Pulmonary artery endothelial cell (primary cell): ENCODE results near the gene PTPRCAP. TPM values are rescaled to one million over a fixed set of nuclear protein-coding genes. Genes with fewer than 3 reads are reported as not detected.
A peak's percentile ranks its signal among the peaks of the same experiment; 100 is the strongest.
"Not testable (repeated sequence)": the region's sequence is repeated elsewhere in the genome, so short reads cannot be mapped to it uniquely, and the experiment has no call there.

Experiments used
- DNase-seq: peaks from one replicate; pipeline ENCODE4 v3.0.0-alpha.2; 2011; ENCODE audit warnings: low read depth, low spot score
- total RNA-seq: library from RNA; depleted of rRNA; stranded (reverse); fragments of >200 nt; gene quantifications from 2 replicates; pipeline ENCODE4 v1.2.3, GENCODE V29; 2014

PTPRCAP gene
- total RNA-seq, 1 donor from 2014 or later, result 0.40 TPM

DNA sequence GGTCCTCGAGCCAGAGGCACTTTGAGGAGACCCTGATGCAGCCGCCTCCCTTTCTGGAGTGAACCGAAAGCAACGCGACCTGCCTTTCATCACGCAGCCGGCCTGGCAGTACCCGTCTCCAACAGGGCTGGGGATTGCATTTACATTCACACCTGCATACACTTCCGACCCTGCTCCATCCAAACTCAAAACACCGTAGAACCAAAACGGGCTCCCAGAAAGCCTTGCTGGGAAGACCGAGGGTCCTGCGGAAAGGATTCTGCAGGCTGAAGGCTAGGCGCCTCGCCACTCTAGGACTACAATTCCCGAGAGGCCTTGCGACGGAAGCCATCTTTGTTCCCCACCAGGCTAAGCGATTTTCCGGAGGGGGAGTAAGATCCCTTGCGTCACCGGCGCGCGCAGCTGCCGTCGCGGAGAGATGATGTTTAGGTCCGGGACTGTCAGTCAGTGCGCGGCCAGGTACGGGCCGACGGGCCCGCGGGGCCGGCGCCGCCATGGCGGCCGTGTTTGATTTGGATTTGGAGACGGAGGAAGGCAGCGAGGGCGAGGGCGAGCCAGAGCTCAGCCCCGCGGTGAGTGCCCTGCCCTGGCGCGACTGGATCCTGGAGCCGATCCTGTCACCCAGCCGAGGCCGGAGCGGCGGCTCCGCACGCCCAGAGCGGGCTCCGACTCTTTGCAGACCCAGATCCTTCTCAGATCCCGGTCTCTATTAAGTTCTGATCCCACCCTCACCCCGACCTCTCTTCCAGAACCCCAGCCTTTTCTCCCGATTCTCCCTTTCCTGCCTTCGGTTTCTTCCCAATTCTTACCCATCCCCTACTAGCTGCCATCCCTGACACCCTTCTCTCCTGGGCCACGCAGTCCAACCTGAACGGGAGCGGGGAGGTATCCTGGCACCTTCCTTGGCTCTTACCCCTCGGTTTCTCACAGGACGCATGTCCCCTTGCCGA is 9.2 kb downstream of the PTPRCAP start, which contains the start of gene RPS6KB2:
Gene RPS6KB2, plus strand, starts transcription at position 443 of the 950 bp plus-strand sequence. Its CDS starts 52 bp downstream, at position 495.
- DNase-seq, result peak; percentile 87

DNA sequence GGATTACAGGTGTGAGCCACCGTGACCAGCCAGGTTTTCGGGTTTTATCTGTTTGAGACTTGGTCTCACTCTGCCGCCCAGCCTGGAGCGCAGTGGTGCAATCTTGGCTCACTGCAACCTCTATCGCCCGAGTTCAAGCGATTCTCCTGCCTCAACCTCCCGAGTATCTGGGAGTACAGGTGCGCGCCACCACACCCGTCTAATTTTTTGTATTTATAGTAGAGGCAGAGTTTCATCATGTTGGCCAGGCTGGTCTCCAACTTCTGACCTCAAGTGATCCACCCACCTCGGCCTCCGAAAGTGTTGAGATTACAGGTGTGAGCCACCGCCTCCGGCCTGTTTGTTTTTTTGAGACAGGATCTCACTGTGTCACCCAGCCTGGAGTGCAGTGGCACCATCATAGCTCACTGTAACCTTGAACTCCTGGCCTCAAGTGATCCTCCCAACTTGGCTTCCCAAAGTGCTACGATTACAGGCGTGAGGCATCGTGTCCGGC is 10.1 kb downstream of the PTPRCAP start:
- not testable (repeated sequence) for DNase-seq

DNA sequence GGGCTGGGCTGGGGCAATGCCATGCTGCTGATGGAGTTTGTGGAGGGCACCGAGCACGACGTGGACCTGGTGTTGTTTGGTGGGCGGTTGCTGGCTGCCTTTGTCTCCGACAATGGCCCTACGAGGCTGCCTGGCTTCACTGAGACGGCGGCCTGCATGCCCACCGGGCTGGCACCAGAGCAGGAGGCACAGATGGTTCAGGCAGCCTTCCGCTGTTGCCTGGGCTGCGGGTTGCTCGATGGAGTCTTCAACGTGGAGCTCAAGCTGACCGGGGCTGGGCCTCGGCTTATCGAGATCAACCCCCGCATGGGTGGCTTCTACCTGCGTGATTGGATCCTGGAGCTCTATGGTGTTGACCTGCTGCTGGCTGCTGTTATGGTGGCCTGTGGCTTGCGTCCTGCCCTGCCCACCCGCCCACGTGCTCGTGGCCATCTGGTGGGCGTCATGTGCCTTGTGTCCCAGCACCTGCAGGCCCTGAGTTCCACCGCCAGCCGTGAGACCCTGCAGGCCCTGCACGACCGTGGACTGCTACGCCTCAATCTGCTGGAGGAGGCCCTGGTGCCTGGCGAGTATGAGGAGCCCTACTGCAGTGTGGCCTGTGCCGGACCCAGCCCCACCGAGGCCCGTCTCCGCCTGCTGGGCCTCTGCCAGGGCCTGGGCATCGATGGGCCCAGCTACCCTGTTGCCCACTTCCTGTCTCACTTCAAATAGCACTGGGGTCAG is 13.4 kb downstream of the PTPRCAP start:
- no peak for DNase-seq

DNA sequence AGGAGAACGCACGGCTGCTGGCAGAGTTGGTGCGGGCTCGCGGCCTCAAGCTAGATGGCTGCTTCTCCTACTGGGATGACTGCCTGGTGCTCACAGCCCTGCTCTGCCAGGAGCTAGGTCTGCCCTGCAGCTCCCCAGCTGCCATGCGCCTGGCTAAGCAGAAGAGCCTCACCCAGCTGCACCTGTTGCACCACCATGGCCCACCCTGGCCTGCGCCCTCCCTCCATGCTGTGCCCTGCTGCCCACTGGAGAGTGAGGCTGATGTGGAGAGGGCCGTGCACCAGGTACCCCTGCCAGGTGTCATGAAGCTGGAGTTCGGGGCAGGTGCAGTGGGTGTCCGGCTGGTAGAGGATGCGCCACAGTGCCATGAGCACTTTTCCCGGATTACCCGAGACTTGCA is 14.0 kb downstream of the PTPRCAP start:
- no peak for DNase-seq

DNA sequence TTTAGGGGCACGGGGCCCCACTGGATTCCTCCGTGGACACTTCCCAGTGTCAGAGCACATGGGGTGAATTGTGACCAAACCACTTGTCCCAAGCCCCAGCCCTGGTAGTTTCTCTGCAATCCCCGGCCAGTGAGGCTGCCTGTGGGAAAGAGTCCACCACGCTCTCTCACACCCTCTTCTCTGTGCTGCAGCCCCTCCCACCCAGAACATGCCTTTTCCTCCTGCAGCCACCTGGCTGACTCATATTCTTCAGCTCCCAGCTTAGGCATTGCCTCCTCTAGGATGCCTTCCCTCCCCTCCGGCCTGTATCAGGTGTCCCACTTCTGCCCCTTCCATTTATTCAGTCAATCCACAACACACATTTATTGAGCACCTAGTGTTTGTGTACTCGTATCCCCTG is 14.6 kb downstream of the PTPRCAP start:
- no peak for DNase-seq

DNA sequence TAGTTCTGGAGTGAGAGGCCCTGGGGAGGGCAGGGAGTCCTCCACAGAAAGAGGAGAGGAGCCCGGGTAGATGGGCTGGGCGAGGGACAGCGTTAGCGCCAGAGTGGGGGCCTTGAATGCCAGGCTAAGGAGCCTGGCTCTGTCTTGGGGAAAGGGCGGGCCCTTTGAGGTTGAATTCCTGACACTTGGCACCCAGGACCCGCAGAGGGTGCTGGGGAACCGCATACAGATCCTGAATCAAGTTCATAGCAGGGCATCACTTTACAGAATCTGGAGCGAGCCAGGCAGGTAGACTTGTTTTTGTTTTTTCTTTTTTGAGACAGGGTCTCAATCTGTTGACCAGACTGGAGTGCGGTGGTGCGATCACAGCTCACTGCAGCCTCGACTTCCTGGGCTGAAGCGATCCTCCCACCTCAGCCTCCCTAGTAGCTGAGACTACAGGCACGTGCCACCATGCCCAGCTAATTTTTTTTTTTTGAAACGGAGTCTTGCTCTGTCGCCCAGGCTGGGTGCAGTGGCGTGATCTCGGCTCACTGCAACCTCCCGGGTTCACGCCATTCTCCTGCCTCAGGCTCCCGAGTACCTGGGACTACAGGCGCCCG is 16.0 kb downstream of the PTPRCAP start:
- no peak for DNase-seq

DNA sequence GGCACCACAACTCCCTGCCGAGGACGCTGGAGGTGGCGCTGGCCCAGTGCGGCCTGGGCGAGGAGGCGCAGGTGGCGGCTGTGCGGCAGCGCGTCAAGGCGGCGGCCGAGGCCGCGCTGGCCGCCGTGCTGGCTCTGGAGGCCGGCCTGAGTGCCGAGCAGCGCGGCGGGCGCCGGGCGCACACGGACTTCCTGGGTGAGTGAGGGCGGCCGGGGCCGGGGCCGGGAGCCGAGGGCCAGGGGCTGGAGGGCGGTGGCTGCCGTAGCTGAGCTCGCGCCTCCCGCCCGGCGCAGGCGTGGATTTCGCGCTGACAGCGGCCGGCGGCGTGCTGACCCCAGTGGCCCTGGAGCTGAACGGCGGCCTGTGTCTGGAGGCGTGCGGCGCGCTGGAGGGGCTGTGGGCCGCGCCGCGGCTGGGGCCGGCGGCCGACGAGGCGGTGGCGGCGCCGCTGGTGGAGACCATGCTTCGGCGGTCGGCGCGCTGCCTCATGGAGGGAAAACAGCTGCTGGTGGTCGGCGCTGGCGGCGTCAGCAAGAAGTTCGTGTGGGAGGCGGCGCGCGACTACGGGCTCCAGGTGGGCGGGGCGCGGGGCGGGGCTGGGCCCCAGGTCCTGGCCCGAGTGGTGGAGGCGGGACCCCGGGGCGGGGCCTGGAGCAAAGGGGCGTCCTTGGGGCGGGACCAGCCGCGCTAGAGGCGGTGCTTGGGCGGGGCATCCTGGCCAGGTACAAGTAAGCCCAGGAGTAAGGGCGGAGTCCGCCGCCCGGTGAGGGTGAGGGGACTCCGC is 16.6 kb downstream of the PTPRCAP start:
- peak; percentile 57 for DNase-seq

DNA sequence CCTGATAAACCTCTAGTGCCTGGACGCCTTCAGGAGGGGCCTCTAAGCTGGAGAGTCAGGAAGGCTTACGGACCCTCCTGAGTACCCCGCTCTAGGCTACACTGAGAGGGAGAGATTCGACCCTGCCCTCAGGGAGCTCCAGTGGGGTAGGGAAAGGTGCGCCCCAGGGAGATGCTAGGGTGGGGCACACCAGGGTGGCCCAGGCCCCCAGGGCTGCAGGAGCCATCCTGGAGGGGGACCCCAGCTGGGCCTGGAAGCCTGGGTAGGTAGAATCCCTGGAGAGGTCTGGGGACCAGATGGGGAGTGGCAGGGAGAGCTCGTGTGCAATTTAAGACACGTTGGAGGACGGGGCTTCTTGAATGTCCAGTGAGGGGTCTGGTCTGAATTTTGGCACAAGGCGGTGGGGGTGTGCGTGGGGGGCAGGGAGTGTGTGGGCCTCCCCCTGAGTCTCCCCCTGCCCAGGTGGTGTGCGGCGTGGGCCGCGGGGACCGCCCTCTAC is 17.3 kb downstream of the PTPRCAP start:
- DNase-seq, result no peak

DNA sequence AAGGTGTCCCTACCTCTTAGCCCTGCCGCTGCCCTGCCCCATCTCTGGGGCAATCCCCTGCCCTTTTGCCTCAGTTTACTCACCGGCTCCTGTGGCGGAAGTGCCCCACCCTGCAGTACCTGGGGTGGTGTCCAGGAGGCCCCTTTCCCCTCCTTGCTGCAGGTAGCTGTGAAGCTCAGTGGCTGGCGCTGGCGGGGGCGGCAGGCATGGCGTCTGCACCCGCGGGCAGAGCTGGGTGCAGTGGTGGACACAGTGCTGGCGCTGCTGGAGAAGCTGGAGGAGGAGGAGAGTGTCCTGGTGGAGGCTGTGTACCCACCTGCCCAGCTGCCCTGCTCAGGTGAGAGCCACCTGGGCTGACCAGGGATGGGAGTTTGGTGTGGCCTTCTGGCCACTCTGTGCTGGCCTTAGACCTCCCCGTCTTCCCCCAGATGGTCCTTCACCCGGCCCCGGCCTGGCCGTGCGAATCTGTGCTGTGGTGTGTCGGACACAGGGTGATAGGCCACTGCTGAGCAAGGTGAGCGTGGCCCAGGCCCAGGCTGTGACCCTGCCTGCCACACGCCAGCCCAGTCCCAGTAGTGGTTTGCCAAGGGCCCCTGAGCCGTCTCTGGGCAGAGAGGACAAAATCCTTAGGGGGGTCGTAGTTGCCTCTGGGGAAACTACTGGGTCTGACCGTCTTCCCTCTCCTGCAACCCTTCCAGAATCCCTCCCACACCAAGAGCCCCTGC is 18.0 kb downstream of the PTPRCAP start:
- DNase-seq, result no peak

DNA sequence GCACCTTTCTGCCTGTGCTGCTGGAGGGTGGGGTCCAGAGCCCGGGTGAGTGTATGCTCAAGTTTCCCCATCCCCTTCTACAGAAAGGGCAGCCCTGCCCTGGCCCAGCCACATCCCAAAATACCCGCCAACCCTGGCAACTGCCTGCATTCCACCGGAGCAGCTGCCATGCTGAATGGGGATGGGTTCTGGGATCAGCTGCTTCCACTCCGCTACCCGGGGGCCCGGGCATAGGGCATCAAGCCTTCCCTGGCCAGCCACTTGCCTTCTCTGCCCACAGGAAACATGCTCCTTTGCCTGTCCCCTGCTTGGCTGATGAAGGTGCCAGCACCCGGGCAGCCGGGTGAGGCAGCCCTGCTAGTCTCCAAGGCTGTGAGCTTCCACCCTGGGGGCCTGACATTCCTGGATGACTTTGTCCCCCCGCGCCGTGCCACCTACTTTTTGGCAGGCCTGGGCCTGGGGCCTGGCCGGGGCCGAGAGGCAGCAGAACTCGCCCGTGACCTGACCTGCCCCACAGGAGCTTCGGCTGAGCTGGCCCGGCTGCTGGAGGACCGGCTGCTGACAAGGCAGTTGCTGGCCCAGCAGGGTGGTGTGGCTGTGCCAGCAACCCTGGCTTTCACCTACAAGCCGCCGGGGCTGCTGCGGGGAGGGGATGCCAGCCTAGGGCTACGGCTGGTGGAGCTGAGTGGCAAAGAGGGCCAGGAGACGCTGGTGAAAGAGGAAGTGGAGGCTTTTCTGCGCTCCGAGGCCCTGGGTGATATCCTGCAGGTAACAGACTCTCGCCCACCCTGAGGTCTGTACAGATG is 18.8 kb downstream of the PTPRCAP start:
- DNase-seq, result no peak

DNA sequence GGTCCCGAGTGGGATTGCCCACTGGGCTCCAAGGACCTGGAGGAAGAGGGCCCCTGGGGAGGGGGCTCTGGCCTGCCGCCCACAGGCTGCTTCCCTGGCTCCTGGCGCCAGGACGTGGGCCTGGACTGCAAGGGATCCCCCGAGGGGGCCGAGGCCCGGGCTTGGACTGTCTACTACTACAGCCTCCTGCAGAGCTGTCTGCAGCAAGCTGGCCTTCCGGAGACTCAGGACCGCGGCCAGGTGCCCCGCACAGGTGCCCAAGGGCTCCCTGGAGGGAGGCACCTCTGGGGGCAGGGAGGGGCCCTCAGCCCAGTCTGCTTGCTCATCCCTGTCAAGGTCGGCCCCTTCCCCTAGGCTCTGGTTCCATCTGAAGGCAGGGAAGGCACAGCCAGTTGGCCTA is 20.1 kb downstream of the PTPRCAP start:
- DNase-seq, result no peak

DNA sequence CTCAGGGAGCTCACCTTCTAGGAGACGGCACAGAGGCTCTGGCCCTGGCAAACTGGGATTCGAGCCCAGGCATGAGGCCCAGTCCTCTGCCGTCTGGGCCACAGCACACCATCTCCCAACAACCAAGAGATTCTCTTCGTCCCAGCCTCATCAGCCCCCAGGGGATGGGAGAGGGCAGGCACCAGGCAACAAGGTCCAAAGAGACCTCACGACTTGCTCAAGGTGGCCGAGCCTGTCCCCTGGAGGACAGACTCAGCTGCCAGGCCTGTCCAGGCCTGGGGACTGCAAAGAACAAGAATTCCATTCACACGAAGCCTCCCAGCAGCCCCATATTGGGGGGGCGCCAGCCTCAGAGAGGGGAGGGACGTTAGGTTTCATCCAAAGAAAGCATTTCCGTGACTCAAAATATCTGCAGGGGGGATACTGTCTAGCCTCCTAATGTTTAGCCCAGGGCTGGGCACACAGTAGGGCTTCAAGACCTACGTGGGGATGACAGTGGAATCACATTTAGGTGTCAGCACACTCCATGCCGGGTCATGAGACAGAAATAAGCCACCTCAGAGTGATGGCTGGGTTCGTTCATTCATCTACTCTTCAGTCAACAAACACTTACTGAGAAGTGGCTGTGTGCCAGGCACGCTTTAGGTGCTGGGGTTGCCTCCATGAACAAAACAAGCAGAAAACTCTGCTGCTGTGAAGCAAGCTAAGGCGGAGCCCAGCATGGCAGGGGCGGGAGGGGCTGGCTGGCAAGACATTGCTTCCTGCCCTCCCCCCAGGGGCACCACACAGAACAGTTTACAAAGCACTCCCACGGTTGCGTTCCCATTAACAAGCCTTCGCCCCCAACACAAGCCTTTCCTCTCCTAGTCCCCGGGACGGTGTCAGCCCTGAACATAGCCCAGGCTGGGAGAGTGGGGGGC is 20.8 kb downstream of the PTPRCAP start:
- no peak for DNase-seq

DNA sequence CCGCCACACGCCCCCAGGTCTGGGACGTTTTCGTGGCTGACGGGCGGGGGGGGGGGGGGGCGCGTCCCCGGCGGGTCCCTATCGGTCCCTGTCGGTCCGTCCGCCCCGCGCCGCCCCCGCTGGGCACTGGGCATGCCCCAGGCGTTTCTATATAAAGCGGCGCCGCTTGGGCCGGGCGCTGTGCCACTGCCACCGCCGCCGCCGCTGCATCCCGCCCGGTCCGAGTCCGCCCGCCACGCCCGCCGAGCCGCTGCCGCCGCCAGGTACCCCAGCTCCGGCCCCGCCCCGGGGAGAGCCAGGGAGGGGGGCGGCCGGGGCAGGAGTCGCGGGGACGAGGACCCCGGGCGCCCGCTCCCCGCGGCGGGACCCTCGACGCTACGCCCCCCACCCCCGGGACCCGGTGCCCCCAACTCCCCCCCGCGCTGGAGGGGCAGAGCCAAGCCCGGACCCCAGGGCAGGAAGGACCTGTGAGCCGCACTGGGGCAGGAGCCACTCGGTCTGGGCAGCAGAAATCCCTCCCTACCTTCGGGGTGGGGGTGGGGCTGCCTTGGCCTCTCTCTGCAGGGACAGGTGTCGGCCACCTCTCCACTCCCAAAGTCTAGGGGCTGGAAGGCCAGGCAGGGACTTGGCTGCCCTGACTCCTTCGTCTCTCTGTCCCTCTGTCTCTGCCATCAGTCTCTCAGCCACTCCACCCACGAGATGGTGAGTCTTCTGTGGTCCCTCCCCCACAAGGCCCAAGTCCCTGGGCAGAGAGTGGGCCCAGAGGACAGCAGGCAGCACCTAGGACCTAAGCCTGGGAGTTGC is 21.8 kb downstream of the PTPRCAP start, which contains the start of gene CARNS1:
Gene CARNS1, plus strand, starts transcription at position 178 of the 804 bp plus-strand sequence. Its CDS starts 522 bp downstream, at position 700.
- no peak for DNase-seq

DNA sequence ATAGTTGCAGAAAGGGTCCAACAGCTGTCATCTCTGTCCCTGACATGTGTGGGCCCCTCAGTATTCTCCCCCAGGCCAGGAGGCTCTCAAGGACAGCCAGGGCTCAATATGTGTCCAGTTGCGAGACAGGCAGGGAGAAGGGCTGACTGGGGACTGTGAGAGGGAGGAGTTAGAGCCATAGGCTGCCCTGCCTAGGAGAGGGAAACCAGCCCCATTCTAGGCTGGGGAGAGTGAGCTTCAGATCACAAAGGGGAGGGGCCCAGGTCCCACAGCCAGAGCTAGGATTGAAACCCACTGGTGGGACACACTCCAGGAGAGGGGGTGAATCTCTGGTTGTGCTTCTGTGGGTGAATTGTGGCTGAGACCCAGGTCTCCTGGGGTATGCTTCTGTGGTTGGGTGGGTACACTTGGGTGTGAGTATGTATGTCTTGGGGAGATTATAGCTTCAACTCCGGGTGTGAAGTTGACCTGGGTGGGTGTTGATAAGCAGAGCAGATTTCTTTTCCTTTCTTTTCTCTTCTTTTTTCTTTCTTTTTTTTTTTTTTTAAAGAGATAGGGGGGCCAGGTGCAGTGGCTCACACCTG is 24.1 kb downstream of the PTPRCAP start:
- no peak for DNase-seq

DNA sequence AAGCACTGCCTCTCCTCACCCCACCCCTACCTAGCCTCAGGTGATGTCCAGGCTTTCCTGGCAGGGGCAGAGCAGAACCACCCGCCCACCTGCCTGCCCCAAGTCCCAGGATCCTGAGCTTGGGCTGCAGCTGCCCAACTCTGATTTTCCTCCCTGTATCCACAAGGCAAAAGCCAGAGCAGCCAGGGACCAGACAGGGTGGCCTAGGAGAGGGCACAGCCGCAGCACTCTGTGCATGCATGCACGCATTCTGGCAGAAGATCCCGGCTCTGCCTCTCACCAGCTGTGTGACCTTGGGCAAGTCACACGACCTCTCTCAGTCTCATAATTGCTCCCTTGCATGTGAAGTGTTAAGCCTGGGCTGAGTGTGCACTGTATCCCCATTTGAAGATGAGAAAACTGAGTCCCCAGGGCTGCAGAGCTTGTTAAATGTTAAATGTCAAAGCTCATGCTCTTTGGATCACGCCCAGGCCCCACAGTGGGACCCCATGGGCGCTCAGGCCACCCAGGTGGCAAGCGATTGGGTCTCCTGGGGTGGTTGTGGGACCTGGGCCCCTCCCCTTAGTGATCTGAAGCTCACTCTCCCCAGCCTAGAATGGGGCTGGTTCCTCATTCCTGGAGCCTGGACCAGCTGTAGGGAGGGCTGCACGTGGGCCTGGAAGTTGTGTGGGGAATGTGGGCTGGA is 24.8 kb downstream of the PTPRCAP start:
- no peak for DNase-seq

DNA sequence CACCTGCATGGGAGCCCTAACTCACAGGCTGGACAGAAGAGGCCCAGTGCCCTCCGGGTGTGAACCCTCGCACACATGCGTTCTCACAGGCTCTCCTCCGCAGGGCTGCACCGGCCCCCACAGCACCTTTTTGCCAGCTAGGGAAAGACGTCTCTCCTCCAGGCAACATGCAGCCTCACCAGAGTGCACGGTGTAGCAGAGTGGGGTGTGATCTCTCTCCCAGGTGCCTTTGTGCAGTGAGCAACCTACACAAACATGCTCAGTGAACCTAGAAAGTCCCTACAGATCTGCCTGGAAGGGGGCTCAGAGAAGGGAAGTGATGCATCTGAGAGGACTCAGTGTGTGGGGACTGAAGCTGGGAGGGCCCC is 25.7 kb downstream of the PTPRCAP start:
- DNase-seq, result no peak
